ENCODE measurements around the gene JADE3. TPM values are rescaled to one million over a fixed set of nuclear protein-coding genes. Genes with fewer than 3 reads are reported as not detected.

JADE3 gene
- total and polyA plus RNA-seq, 2 experiments from 2014 or later = 0.84 to 2.5 TPM

DNA sequence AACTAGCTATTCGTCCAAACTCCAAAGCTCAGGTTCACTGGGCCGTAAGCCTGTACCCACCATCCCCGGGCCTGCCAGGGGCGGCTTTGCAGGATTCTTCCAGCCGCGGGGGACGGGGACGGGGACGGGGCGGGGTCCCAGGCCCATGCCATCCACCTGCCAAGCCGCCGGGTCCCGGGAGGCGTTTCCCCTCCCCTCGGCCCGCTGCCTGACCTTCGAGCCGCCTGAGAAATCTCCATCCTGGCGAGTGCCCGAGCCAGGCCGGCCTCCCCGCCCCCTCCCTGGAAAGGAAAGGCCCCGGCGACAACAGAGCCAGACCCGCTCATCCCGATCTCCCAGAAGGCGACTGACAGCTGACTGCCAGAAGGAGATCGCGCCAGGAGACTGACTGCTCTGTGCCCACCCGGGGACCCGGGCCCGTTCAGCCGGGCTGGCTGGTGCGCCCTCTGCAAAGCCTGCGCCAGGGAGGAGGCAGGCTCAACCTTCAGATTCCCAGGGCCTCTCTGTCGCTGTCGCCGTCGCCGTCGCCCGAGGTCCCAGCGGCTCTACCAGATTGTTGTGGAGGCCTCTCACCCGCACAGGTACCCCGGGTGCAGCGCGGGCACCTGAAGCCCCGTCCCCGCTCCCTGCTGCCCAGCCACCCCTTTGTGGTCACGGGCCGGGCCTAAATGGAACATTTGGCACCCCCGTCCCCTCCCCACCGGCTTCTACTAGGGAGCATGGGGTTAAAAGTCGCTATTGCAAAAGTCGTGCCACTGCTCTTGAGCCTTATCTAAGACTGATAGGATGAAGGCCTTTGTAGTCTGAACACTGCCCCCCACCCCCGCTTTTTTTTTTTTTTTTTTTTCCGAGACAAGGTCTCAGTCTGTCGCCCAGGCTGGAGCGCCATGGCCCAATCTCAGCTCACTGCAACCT, 166.2 kb downstream of the JADE3 start, which contains the start of gene RGN:
RGN (plus strand) TSS at position 315 of the 915 bp plus-strand sequence. CDS start 2,702 bp downstream, outside the sequence.
- peak within 1 kb of the TSS; percentile 85 for H2AFZ ChIP-seq
- H3K9me2 ChIP-seq (ENCODE audit: insufficient read depth) = no peaks in the 10 kb centered on the region
- no peak within 1 kb of the TSS for H3K27ac ChIP-seq
- H3K27me3 ChIP-seq (replicated peaks; ENCODE audit: insufficient read depth) = no peaks in the 10 kb centered on the region
- H3K9me3 ChIP-seq (ENCODE audit: low read depth) = no peaks in the 10 kb centered on the region
- H3K4me3 ChIP-seq = peak within 1 kb of the TSS; percentile 63
- H3K36me3 ChIP-seq (ENCODE audit: low read depth) = no peaks in the 10 kb centered on the region
- H4K20me1 ChIP-seq (ENCODE audit: insufficient read depth) = no peaks in the 10 kb centered on the region
- H3K9ac ChIP-seq = peak within 1 kb of the TSS; percentile 77
- H3F3A ChIP-seq (ENCODE audit: insufficient read depth) = no peaks in the 10 kb centered on the region
- H3K4me2 ChIP-seq (ENCODE audit: unreplicated experiment) = peak within 1 kb of the TSS; percentile 28
- no peaks in the 10 kb centered on the region for H3K79me2 ChIP-seq (ENCODE audit: insufficient read depth)
- 18 to 21% methylated on average over 12 to 23 of the region's 59 CpGs for WGBS, 2 experiments (ENCODE audit: low coverage in 1 of 2, low lambda C conversion rate in 2 of 2, missing lambda C conversion rate in 2 of 2)
- peak; percentile 39 for DNase-seq
- TF ChIP-seq EZH2 (IDR thresholded peaks at IDR 0.05; ENCODE audit: insufficient read depth, poor library complexity, severe bottlenecking) (no peak), EZH2phosphoT487 (IDR thresholded peaks at IDR 0.05; ENCODE audit: insufficient read depth, low read depth) (no peak)
- H3K4me1 ChIP-seq (ENCODE audit: insufficient read depth) = no peaks in the 10 kb centered on the region
- in situ Hi-C loops (cut with MboI) = no loop called here

DNA sequence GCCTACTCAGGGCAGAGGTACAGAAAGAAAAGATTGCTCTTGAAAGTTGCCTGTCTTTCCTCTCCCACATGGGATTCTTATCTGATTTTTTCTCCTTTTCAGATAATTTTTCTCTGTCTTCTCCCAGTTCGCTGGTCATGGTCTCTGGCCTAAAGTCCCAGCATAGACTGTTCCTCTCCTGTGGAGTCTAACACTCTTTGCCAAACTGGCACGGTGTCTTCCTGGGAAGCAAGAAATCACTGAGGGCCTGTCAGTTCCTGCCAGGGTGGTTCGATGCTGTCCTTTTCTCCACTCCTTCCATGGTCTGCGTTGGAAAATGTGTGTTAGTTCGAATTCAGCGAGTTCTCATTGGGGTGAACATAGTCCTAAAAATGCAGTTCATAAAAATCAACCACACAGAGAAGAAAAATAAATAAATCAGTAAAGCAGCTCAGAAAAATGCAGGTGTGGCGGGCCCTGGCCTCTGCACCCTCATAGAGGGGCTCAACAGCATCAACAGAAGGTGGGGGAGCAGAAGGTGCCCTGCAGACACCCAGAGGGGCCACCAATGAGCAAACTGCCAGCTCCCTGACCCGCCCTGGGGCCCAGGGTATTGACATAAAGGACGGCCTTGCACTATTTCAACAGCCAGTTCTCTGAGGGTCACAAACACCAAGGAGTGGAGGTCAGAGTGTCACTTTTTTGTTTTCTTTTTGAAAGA, 168.1 kb downstream of the JADE3 start:
- no peak for DNase-seq
- Histone ChIP-seq H4K20me1 (ENCODE audit: insufficient read depth) (no peaks in the 10 kb centered on the region), H3K36me3 (ENCODE audit: low read depth) (no peaks in the 10 kb centered on the region), H3K27me3 (replicated peaks; ENCODE audit: insufficient read depth) (no peaks in the 10 kb centered on the region), H3F3A (ENCODE audit: insufficient read depth) (no peaks in the 10 kb centered on the region), H3K4me1 (ENCODE audit: insufficient read depth) (no peaks in the 10 kb centered on the region), H2AFZ (no peak overlapping the region), H3K27ac (no peak overlapping the region), H3K9me3 (ENCODE audit: low read depth) (no peaks in the 10 kb centered on the region), H3K9ac (no peak overlapping the region), H3K9me2 (ENCODE audit: insufficient read depth) (no peaks in the 10 kb centered on the region), H3K4me3 (no peak overlapping the region), H3K79me2 (ENCODE audit: insufficient read depth) (no peaks in the 10 kb centered on the region), H3K4me2 (ENCODE audit: unreplicated experiment) (no peak overlapping the region)
- WGBS, 2 experiments (ENCODE audit: low coverage in 1 of 2, low lambda C conversion rate in 2 of 2, missing lambda C conversion rate in 2 of 2) = 76 to 77% methylated on average over 9 of the region's 9 CpGs
- in situ Hi-C loops (cut with MboI) = no loop called here
- no peak for TF ChIP-seq EZH2 (IDR thresholded peaks at IDR 0.05; ENCODE audit: insufficient read depth, poor library complexity, severe bottlenecking)
- TF ChIP-seq EZH2phosphoT487 (IDR thresholded peaks at IDR 0.05; ENCODE audit: insufficient read depth, low read depth) = no peak

DNA sequence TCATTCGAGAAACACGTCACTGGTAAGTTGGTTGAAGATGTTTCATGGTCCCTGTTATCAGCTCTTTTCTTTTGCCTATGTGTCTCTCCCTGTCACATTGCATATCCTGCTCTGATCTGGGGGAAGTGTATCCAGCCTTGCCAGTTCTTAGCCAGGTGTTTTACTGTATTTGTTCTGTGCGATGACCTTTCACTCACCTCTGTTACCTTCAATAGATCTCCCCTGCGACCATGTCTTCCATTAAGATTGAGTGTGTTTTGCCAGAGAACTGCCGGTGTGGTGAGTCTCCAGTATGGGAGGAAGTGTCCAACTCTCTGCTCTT, 168.7 kb downstream of the JADE3 start:
- H3K4me1 ChIP-seq (ENCODE audit: insufficient read depth) = no peaks in the 10 kb centered on the region
- TF ChIP-seq EZH2 (IDR thresholded peaks at IDR 0.05; ENCODE audit: insufficient read depth, poor library complexity, severe bottlenecking) (no peak), EZH2phosphoT487 (IDR thresholded peaks at IDR 0.05; ENCODE audit: insufficient read depth, low read depth) (no peak)
- in situ Hi-C loops (cut with MboI) = no loop called here
- DNase-seq = no peak
- H3K9ac ChIP-seq = no peak overlapping the region
- no peaks in the 10 kb centered on the region for H3K9me3 ChIP-seq (ENCODE audit: low read depth)
- H3K36me3 ChIP-seq (ENCODE audit: low read depth) = no peaks in the 10 kb centered on the region
- 78% methylated on average over 4 to 5 of the region's 5 CpGs for WGBS, 2 experiments (ENCODE audit: low coverage in 1 of 2, low lambda C conversion rate in 2 of 2, missing lambda C conversion rate in 2 of 2)
- no peaks in the 10 kb centered on the region for H3K9me2 ChIP-seq (ENCODE audit: insufficient read depth)
- no peak overlapping the region for H3K4me2 ChIP-seq (ENCODE audit: unreplicated experiment)
- H3K27ac ChIP-seq = no peak overlapping the region
- no peaks in the 10 kb centered on the region for H3K79me2 ChIP-seq (ENCODE audit: insufficient read depth)
- no peak overlapping the region for H2AFZ ChIP-seq
- H3K4me3 ChIP-seq = no peak overlapping the region
- H3F3A ChIP-seq (ENCODE audit: insufficient read depth) = no peaks in the 10 kb centered on the region
- no peaks in the 10 kb centered on the region for H4K20me1 ChIP-seq (ENCODE audit: insufficient read depth)
- H3K27me3 ChIP-seq (replicated peaks; ENCODE audit: insufficient read depth) = no peaks in the 10 kb centered on the region

DNA sequence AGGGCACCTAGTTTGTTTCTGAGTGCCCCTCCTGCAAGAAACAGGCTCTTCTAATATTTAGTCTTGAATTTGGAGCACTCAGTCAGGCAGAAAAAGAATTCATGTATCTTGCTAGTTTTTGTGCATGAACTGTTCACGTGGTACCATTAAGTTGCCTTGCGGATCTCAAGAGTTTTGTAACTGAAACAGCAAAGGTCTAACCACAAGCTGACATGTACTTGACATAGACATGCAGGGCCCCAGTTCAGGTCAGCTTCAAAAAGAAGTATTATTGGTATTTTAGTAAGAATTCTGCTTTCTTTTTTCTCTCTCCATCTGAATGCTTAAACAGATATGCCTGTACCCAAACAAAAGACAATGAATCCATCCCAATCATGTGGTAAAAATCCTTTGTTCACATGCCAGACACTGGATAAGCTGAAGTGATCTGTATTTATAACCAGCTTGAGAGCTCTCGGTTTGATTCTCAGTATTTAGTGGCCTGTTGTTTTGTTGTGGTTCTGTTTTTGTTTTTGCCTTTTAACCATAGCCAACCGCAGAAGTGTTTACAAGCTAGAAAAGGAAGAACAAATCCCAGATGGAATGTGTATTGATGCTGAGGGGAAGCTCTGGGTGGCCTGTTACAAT, 179.0 kb downstream of the JADE3 start:
- TF ChIP-seq EZH2 (IDR thresholded peaks at IDR 0.05; ENCODE audit: insufficient read depth, poor library complexity, severe bottlenecking) (no peak), EZH2phosphoT487 (IDR thresholded peaks at IDR 0.05; ENCODE audit: insufficient read depth, low read depth) (no peak)
- H3F3A ChIP-seq (ENCODE audit: insufficient read depth) = no peaks in the 10 kb centered on the region
- H2AFZ ChIP-seq = no peak overlapping the region
- H3K27me3 ChIP-seq (replicated peaks; ENCODE audit: insufficient read depth) = no peaks in the 10 kb centered on the region
- H3K79me2 ChIP-seq (ENCODE audit: insufficient read depth) = no peaks in the 10 kb centered on the region
- no peaks in the 10 kb centered on the region for H3K9me2 ChIP-seq (ENCODE audit: insufficient read depth)
- no peaks in the 10 kb centered on the region for H3K9me3 ChIP-seq (ENCODE audit: low read depth)
- H3K9ac ChIP-seq = no peak overlapping the region
- no peak overlapping the region for H3K27ac ChIP-seq
- WGBS, 2 experiments (ENCODE audit: low coverage in 1 of 2, low lambda C conversion rate in 2 of 2, missing lambda C conversion rate in 2 of 2) = 58 to 60% methylated on average over 4 of the region's 4 CpGs
- no peak overlapping the region for H3K4me2 ChIP-seq (ENCODE audit: unreplicated experiment)
- no peaks in the 10 kb centered on the region for H3K4me1 ChIP-seq (ENCODE audit: insufficient read depth)
- in situ Hi-C loops (cut with MboI) = no loop called here
- no peak overlapping the region for H3K4me3 ChIP-seq
- H4K20me1 ChIP-seq (ENCODE audit: insufficient read depth) = no peaks in the 10 kb centered on the region
- DNase-seq = no peak
- no peaks in the 10 kb centered on the region for H3K36me3 ChIP-seq (ENCODE audit: low read depth)

All from GM23248 (cell line).